H1 (cell line): Measurements from ENCODE around the gene RMND1. TPM values are rescaled to one million over a fixed set of nuclear protein-coding genes. Genes with fewer than 3 reads are reported as not detected.

Experiments
- CTCF ChIA-PET: fragments of 300-600 bp; sonication (Branson Sonifier 250); formaldehyde crosslinking; loops from one replicate; lab custom pipeline; 2021; ENCODE audit not compliant: partially characterized antibody; lab: Charles Lee
- POLR2A ChIA-PET: fragments of 300-600 bp; sonication (Branson Sonifier 250); formaldehyde crosslinking; loops from one replicate; lab custom pipeline; 2021; ENCODE audit warnings: inconsistent platforms; ENCODE audit not compliant: partially characterized antibody; lab: Charles Lee
- DNase-seq, 2 experiments: peaks; one replicate each; pipeline versions ENCODE4 v3.0.0 to v3.0.0-alpha.2; 2010 to 2022; ENCODE audit warnings: low spot score in 2 of 2, low read depth in 1 of 2, mixed read lengths in 1 of 2
- FAIRE-seq: peaks from 2 replicates; lab custom pipeline; 2011; peaks lifted over from hg19 to GRCh38; lab: Jason Lieb, UNC
- H2AFZ ChIP-seq: 2 replicates; pipeline ENCODE4 v1.8.1; 2012; ENCODE audit warnings: low read length, inconsistent platforms
- H2AK5ac ChIP-seq: 2 replicates; pipeline ENCODE4 v1.6.1; 2013; ENCODE audit warnings: low read depth, low read length
- H2BK120ac ChIP-seq: replicated peaks from 2 replicates; pipeline ENCODE3; 2013; ENCODE audit warnings: low read depth, low read length, inconsistent platforms
- H2BK12ac ChIP-seq: 2 replicates; pipeline ENCODE4 v1.6.1; 2013; ENCODE audit warnings: low read depth, low read length
- H2BK15ac ChIP-seq: 2 replicates; pipeline ENCODE4 v1.6.1; 2013; ENCODE audit warnings: low read length
- H2BK20ac ChIP-seq: 2 replicates; pipeline ENCODE4 v1.6.1; 2013; ENCODE audit warnings: low read length
- H2BK5ac ChIP-seq: 2 replicates; pipeline ENCODE4 v1.6.1; 2013; ENCODE audit warnings: low read depth, low read length
- H3K14ac ChIP-seq: 2 replicates; pipeline ENCODE4 v1.6.1; 2013; ENCODE audit warnings: inconsistent platforms; ENCODE audit not compliant: insufficient read length
- H3K18ac ChIP-seq: 2 replicates; pipeline ENCODE4 v1.6.1; 2013; ENCODE audit warnings: low read length; ENCODE audit errors: extremely low read depth
- H3K23ac ChIP-seq: 2 replicates; pipeline ENCODE4 v1.6.1; 2013; ENCODE audit warnings: inconsistent platforms; ENCODE audit not compliant: insufficient read length
- H3K23me2 ChIP-seq: 2 replicates; pipeline ENCODE4 v1.6.1; 2013; ENCODE audit warnings: low read depth, low read length
- H3K27ac ChIP-seq: 2 replicates; pipeline ENCODE4 v1.6.1; 2011; ENCODE audit warnings: low read depth, low read length, inconsistent platforms
- H3K27me3 ChIP-seq, 4 experiments: replicated peaks in 1 of 4; 1 replicate in 1 of 4; 2 replicates in 3 of 4; pipeline versions ENCODE4 v1.6.1 to v1.8.1; 2011 to 2013; ENCODE audit warnings: low read length in 3 of 4, mild to moderate bottlenecking in 3 of 4, inconsistent platforms in 2 of 4, mixed read lengths in 2 of 4, moderate library complexity in 1 of 4; ENCODE audit not compliant: control insufficient read depth in 3 of 4, insufficient read depth in 3 of 4; ENCODE audit errors: extremely low read depth in 1 of 4
- H3K36me3 ChIP-seq, 4 experiments: 2 replicates each; pipeline versions ENCODE4 v1.6.1 to v1.8.1; 2011 to 2013; ENCODE audit warnings: mild to moderate bottlenecking in 4 of 4, low read length in 3 of 4, moderate library complexity in 2 of 4, control low read depth in 1 of 4, inconsistent platforms in 1 of 4; ENCODE audit not compliant: insufficient read depth in 4 of 4, control insufficient read depth in 2 of 4
- H3K4ac ChIP-seq: replicated peaks from 2 replicates; pipeline ENCODE3; 2013; ENCODE audit warnings: low read length, low read depth, mixed read lengths, inconsistent platforms; ENCODE audit not compliant: insufficient read length
- H3K4me1 ChIP-seq, 4 experiments: replicated peaks in 1 of 4; 1 replicate in 1 of 4; 2 replicates in 3 of 4; pipeline versions ENCODE4 v1.6.1 to v1.8.1; 2011 to 2013; ENCODE audit warnings: low read length in 3 of 4, inconsistent platforms in 2 of 4, mixed read lengths in 1 of 4; ENCODE audit not compliant: insufficient read depth in 4 of 4, control insufficient read depth in 3 of 4
- H3K4me2 ChIP-seq, 2 experiments: 2 replicates each; pipeline versions ENCODE4 v1.6.1 to v1.8.1; 2011 to 2013; ENCODE audit warnings: low read depth in 2 of 2, low read length in 2 of 2, control low read depth in 1 of 2, inconsistent platforms in 1 of 2, mild to moderate bottlenecking in 1 of 2; ENCODE audit not compliant: insufficient read depth in 1 of 2
- H3K4me3 ChIP-seq, 4 experiments: fragments of 200-600, 300-600 bp in 1 of 4; sonication (generic), shearing (Covaris generic), sonication (Bioruptor Twin) in 1 of 4; 2 replicates each; pipeline versions ENCODE4 v1.5.1 to v1.8.1; 2011 to 2016; ENCODE audit warnings: low read length in 4 of 4, low read depth in 3 of 4, control low read depth in 2 of 4, inconsistent platforms in 2 of 4, mild to moderate bottlenecking in 2 of 4, mixed read lengths in 1 of 4, moderate library complexity in 1 of 4; ENCODE audit not compliant: insufficient read depth in 2 of 4; ENCODE audit errors: extremely low read depth in 1 of 4
- H3K56ac ChIP-seq: replicated peaks from 2 replicates; pipeline ENCODE3; 2013; ENCODE audit warnings: low read depth, mild to moderate bottlenecking, mixed read lengths, low read length, inconsistent platforms; ENCODE audit not compliant: insufficient read length
- H3K79me1 ChIP-seq: 2 replicates; pipeline ENCODE4 v1.6.1; 2013; ENCODE audit warnings: low read depth, low read length, control low read depth
- H3K79me2 ChIP-seq, 2 experiments: 2 replicates each; pipeline versions ENCODE4 v1.6.1 to v1.8.1; 2012 to 2013; ENCODE audit warnings: low read length in 2 of 2, mild to moderate bottlenecking in 2 of 2, inconsistent platforms in 1 of 2; ENCODE audit not compliant: insufficient read depth in 2 of 2, control insufficient read depth in 1 of 2
- H3K9ac ChIP-seq, 4 experiments: replicated peaks in 1 of 4; 1 replicate in 1 of 4; 2 replicates in 3 of 4; pipeline versions ENCODE4 v1.6.1 to v1.8.1; 2011 to 2013; ENCODE audit warnings: low read depth in 3 of 4, low read length in 3 of 4, control low read depth in 2 of 4, mild to moderate bottlenecking in 2 of 4, moderate library complexity in 2 of 4, inconsistent platforms in 1 of 4; ENCODE audit errors: extremely low read depth in 1 of 4
- H3K9me3 ChIP-seq, 2 experiments: 2 replicates each; pipeline versions ENCODE4 v1.6.1 to v1.8.1; 2012 to 2013; ENCODE audit warnings: mild to moderate bottlenecking in 2 of 2, moderate library complexity in 2 of 2, control low read depth in 1 of 2, inconsistent platforms in 1 of 2, low read depth in 1 of 2, low read length in 1 of 2, mixed read lengths in 1 of 2; ENCODE audit not compliant: insufficient read depth in 2 of 2
- H4K20me1 ChIP-seq, 2 experiments: replicated peaks in 1 of 2; 2 replicates each; pipeline versions ENCODE3 to v1.8.1; 2011 to 2013; ENCODE audit warnings: inconsistent platforms in 2 of 2, low read length in 2 of 2, mild to moderate bottlenecking in 1 of 2; ENCODE audit not compliant: insufficient read depth in 2 of 2, control insufficient read depth in 1 of 2
- H4K5ac ChIP-seq: 2 replicates; pipeline ENCODE4 v1.6.1; 2013; ENCODE audit warnings: low read length, low read depth, mixed read lengths, inconsistent platforms; ENCODE audit not compliant: insufficient read length
- H4K8ac ChIP-seq: 2 replicates; pipeline ENCODE4 v1.8.0; 2013; ENCODE audit warnings: mild to moderate bottlenecking, moderate library complexity, low read length, inconsistent platforms; ENCODE audit not compliant: insufficient read depth; ENCODE audit errors: extremely low read depth
- H4K91ac ChIP-seq: replicated peaks from 2 replicates; pipeline ENCODE3; 2013; ENCODE audit warnings: low read length, mixed read lengths, inconsistent platforms; ENCODE audit not compliant: insufficient read length
- CTBP2 ChIP-seq: IDR thresholded peaks from 2 replicates; pipeline ENCODE4 v1.7.0; 2011; ENCODE audit warnings: borderline replicate concordance, mild to moderate bottlenecking, moderate library complexity, mixed read lengths, low read length; ENCODE audit not compliant: insufficient read depth, insufficient read length
- EZH2 ChIP-seq: fragments of 200-600 bp; sonication (generic); IDR thresholded peaks from 2 replicates; pipeline ENCODE4 v1.7.1; 2012; ENCODE audit warnings: low read depth, mild to moderate bottlenecking, moderate library complexity, low read length, inconsistent platforms; ENCODE audit not compliant: severe bottlenecking
- GABPA ChIP-seq: IDR thresholded peaks from 2 replicates; pipeline ENCODE4 v1.6.1; 2011; ENCODE audit warnings: mild to moderate bottlenecking, low read length, moderate library complexity, borderline replicate concordance; ENCODE audit not compliant: insufficient read depth
- GTF2F1 ChIP-seq: IDR thresholded peaks from 2 replicates; pipeline ENCODE4 v1.6.1; 2012; ENCODE audit warnings: low read depth, low read length, improper control_type of control experiment, borderline replicate concordance
- JUN ChIP-seq: IDR thresholded peaks from 2 replicates; pipeline ENCODE4 v1.6.1; 2011; ENCODE audit warnings: low read depth, mild to moderate bottlenecking, improper control_type of control experiment, low read length
- RFX5 ChIP-seq: IDR thresholded peaks from 2 replicates; pipeline ENCODE4 v1.6.1; 2011; ENCODE audit warnings: low read depth, low read length, improper control_type of control experiment, borderline replicate concordance
- SP4 ChIP-seq: IDR thresholded peaks from 2 replicates; pipeline ENCODE4 v1.6.1; 2012; ENCODE audit warnings: low read length, inconsistent platforms
- SUZ12 ChIP-seq: fragments of 200-600 bp; sonication (generic); IDR thresholded peaks from 2 replicates; pipeline ENCODE4 v1.6.1; 2012; ENCODE audit warnings: mild to moderate bottlenecking, inconsistent platforms, low read length, moderate library complexity, mixed read lengths
- polyA plus RNA-seq, 7 experiments: library from polyadenylated mRNA; depleted of rRNA in 3 of 7; stranded (reverse) in 5 of 7; unstranded in 2 of 7; fragments of >200 nt in 5 of 7; fragments of 200-250 nt in 2 of 7; gene quantifications; 1 replicate in 5 of 7; 2 replicates in 1 of 7; 4 replicates in 1 of 7; pipeline versions ENCODE4 v1.2.1 to v1.2.3, GENCODE V29; 2011 to 2013; ENCODE audit warnings: missing spikeins in 2 of 7, mixed read lengths in 2 of 7
- total RNA-seq: library from RNA; stranded (reverse); fragmentation: NEBNext Ultra II Directional; extraction: Animal tissue kit (Norgen Biotek cat#: 25700); gene quantifications from 2 replicates; pipeline ENCODE4 v1.2.1, GENCODE V29; 2021
- TF ChIP-seq, protein P1 (sequence below): IDR thresholded peaks from 2 replicates; pipeline ENCODE4 v1.6.1; 2012; ENCODE audit warnings: low read length, inconsistent platforms
- TF ChIP-seq, protein P2 (sequence below), 3 experiments: IDR thresholded peaks; 1 replicate in 2 of 3; 2 replicates in 1 of 3; pipeline versions ENCODE4 v1.5.1 to v1.6.1; 2011; ENCODE audit warnings: low read length in 3 of 3, mild to moderate bottlenecking in 3 of 3, inconsistent platforms in 2 of 3, low read depth in 1 of 3, moderate library complexity in 1 of 3; ENCODE audit not compliant: insufficient read depth in 1 of 3; ENCODE audit errors: control extremely low read depth in 1 of 3

Gene RMND1
- total and polyA plus RNA-seq, 2 of the 8 experiments (the other 6 are each of a cell fraction or from before 2014, with no cell fraction given), result 7.3 to 21.9 TPM

DNA sequence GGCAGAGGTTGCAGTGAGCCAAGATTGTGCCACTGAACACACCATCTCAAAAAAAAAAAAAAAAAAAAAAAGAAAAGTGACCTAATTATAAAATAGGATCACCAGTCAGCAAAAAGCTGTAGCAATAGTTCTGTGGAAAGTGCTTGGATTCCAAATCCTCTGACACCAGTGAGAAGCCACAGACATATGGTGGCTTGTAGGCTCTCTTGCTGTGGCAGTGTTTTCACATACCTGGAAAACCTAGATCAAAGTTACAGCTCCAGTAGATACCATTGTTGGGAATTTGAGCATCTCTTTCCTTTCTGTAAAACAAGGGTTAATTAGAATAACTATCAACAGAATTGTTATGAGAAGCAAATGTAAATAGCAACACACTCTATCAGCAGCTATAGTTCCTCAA, 46.0 kb upstream of the RMND1 start:
- FAIRE-seq, result no peak
- H3K27ac ChIP-seq, result no peak overlapping the region
- CTCF ChIA-PET, result no interaction called here

More for the DNA sequence above, 46.0 kb upstream of the RMND1 start:
- Histone ChIP-seq H3K4me3 (no peak overlapping the region), H3K18ac (no peak overlapping the region), H3K79me1 (no peaks in the 10 kb centered on the region), H2BK15ac (no peak overlapping the region), H3K9ac (no peak overlapping the region), H3K9me3 (no peaks in the 10 kb centered on the region), H3K36me3 (no peaks in the 10 kb centered on the region), H4K91ac (no peak overlapping the region), H4K8ac (no peak overlapping the region), H2BK5ac (no peak overlapping the region), H3K4me2 (no peak overlapping the region; a peak in 1 of 4 replicates), H3K4ac (no peak overlapping the region), H2BK20ac (no peak overlapping the region), H2AFZ (no peak overlapping the region), H3K23ac (no peak overlapping the region), H2AK5ac (no peak overlapping the region), H3K23me2 (peaks cover 10% of the 10 kb centered on the region), H3K27me3 (peaks cover 0 to 27% (median 18%) of the 10 kb centered on the region in 4 experiments; a peak in 5 of 7 replicates), H3K79me2 (no peaks in the 10 kb centered on the region), H2BK120ac (no peak overlapping the region), H2BK12ac (no peak overlapping the region), H4K5ac (no peak overlapping the region), H4K20me1 (no peaks in the 10 kb centered on the region), H3K56ac (no peak overlapping the region), H3K14ac (no peak overlapping the region), H3K4me1 (peaks cover 0 to 5% (median 4%) of the 10 kb centered on the region in 4 experiments; a peak in 5 of 7 replicates)
- DNase-seq, result no peak
- POLR2A ChIA-PET, result no interaction called here
- TF ChIP-seq CTBP2 (no peak), SP4 (no peak), SUZ12 (no peak), GABPA (no peak), RFX5 (no peak), GTF2F1 (no peak), EZH2 (no peak), JUN (no peak)
- TF ChIP-seq, protein P1, sequence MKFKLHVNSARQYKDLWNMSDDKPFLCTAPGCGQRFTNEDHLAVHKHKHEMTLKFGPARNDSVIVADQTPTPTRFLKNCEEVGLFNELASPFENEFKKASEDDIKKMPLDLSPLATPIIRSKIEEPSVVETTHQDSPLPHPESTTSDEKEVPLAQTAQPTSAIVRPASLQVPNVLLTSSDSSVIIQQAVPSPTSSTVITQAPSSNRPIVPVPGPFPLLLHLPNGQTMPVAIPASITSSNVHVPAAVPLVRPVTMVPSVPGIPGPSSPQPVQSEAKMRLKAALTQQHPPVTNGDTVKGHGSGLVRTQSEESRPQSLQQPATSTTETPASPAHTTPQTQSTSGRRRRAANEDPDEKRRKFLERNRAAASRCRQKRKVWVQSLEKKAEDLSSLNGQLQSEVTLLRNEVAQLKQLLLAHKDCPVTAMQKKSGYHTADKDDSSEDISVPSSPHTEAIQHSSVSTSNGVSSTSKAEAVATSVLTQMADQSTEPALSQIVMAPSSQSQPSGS, result no peak
- TF ChIP-seq, protein P2, sequence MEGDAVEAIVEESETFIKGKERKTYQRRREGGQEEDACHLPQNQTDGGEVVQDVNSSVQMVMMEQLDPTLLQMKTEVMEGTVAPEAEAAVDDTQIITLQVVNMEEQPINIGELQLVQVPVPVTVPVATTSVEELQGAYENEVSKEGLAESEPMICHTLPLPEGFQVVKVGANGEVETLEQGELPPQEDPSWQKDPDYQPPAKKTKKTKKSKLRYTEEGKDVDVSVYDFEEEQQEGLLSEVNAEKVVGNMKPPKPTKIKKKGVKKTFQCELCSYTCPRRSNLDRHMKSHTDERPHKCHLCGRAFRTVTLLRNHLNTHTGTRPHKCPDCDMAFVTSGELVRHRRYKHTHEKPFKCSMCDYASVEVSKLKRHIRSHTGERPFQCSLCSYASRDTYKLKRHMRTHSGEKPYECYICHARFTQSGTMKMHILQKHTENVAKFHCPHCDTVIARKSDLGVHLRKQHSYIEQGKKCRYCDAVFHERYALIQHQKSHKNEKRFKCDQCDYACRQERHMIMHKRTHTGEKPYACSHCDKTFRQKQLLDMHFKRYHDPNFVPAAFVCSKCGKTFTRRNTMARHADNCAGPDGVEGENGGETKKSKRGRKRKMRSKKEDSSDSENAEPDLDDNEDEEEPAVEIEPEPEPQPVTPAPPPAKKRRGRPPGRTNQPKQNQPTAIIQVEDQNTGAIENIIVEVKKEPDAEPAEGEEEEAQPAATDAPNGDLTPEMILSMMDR (IDR thresholded peaks at IDR 0.05; ENCODE audit: control extremely low read depth in 1 of 3, insufficient read depth in 1 of 3, low read depth in 1 of 3, low read length in 3 of 3), result no peak
